GM10248 (cell line): ENCODE results near the gene MATN1.

Experiments
- CTCF ChIA-PET: fragments of 300-600 bp; sonication (Branson Sonifier 250); formaldehyde crosslinking; extraction: SDS; loops from one replicate; lab custom pipeline; 2021; ENCODE audit warnings: antibody characterized with exemption; lab: Yijun Ruan, JAX
- POLR2A ChIA-PET: fragments of 350-650 bp; sonication (Branson Sonifier 250); formaldehyde crosslinking; extraction: SDS; loops from one replicate; lab custom pipeline; 2020; ENCODE audit warnings: antibody characterized with exemption; lab: Yijun Ruan, JAX
- DNase-seq: peaks from one replicate; pipeline ENCODE4 v3.0.0; 2012; ENCODE audit errors: extremely low spot score
- TF ChIP-seq, protein P1 (sequence below): IDR thresholded peaks from 2 replicates; pipeline ENCODE4 v1.5.1; 2012; ENCODE audit warnings: mild to moderate bottlenecking, low read depth; ENCODE audit errors: extremely low read depth, missing control alignments, control extremely low read depth

The MATN1 gene

DNA sequence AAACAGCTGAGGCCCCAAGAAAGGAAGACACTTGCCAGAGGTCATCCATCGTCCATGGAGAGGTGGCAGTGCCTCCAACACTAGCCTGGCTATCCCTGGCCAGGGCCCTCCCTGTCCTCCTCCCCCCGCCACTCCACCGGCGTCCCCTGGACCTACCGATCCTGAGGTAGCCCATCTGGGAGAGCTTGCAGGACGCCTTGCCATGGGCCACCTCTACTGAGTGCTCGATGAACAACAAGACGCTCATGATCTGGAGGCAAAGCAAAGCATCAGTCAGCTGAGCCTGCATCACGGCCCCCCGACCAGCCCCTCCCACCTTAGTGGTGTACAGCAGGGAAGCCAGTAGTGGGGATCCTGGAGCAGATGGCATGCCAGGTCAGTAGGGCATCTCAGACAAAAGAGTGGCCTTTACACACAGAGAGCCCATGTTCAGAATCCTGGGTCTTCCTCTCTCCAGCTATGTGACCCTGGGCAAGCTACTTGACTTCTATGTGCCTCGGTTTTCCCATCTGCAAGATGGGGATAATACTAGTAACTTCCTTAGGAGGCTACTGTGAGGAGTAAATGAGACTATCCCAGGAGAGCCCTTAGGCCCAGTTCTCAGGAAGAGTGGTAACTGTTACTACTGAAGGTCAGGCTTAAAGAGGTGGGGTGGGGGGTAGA lies 19.0 kb upstream of the MATN1 start:
- TF ChIP-seq, protein P1, sequence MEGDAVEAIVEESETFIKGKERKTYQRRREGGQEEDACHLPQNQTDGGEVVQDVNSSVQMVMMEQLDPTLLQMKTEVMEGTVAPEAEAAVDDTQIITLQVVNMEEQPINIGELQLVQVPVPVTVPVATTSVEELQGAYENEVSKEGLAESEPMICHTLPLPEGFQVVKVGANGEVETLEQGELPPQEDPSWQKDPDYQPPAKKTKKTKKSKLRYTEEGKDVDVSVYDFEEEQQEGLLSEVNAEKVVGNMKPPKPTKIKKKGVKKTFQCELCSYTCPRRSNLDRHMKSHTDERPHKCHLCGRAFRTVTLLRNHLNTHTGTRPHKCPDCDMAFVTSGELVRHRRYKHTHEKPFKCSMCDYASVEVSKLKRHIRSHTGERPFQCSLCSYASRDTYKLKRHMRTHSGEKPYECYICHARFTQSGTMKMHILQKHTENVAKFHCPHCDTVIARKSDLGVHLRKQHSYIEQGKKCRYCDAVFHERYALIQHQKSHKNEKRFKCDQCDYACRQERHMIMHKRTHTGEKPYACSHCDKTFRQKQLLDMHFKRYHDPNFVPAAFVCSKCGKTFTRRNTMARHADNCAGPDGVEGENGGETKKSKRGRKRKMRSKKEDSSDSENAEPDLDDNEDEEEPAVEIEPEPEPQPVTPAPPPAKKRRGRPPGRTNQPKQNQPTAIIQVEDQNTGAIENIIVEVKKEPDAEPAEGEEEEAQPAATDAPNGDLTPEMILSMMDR = no peak
- no peak for DNase-seq
- POLR2A ChIA-PET = interaction anchor here (1.1 to 6.8 kb wide), 5 partner anchors 9 to 17 kb away, joined by 3 to 71 read pairs (median 9); partner anchors contain the start of gene LAPTM5
- CTCF ChIA-PET = interaction anchor here (1.2 to 13.2 kb wide), 7 partner anchors 8 to 40 kb away, joined by 3 to 162 read pairs (median 31); partner anchors contain the start of gene LAPTM5

DNA sequence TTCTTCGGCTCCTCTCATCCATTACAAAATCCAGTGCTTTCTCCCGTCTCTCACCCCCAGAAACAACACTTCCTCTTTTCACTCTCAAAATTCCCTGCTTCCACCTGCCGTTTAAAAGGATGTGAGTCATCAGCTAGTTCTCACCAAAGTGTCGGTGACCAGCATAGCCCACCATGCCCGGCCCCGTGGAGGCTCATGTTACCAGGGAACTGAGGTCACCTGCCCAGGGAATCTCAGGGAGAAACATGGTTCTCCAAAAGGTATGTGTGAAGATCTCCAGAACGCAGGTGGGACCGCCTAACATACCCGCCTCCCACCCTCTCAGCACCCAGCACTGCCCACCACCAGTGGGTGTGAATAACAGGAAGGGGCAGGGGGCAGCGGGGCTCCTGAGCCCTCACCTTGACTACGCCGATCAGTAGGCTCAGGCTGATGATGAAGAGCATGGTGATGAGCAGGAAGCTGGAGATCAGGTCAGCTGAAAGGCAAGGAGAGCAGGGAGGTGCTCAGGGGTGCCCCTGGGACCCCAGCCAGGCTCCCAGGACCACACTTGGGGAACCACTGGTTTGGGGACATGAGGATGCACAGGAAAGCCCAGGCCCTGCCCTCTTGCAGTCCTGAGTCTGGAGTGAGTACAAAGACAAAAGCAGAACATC lies 18.0 kb upstream of the MATN1 start:
- ChIA-PET CTCF (interaction anchor here (0.8 to 3.8 kb wide), 7 partner anchors 8 to 39 kb away, joined by 3 to 31 read pairs (median 3); partner anchors contain the start of gene LAPTM5), POLR2A (interaction anchor here (0.8 kb wide), 1 partner anchor 9 kb away, joined by 4 read pairs; no protein-coding TSS in a partner anchor)
- no peak for DNase-seq
- TF ChIP-seq, protein P1 = no peak

- ChIA-PET CTCF (interaction anchor here (0.8 to 6.2 kb wide), 7 partner anchors 8 to 39 kb away, joined by 3 to 41 read pairs (median 3); partner anchors contain the start of gene LAPTM5), POLR2A (interaction anchor here (0.8 to 1.0 kb wide), 2 partner anchors 8 to 18 kb away, joined by 3 to 4 read pairs; no protein-coding TSS in a partner anchor)
- no peak for DNase-seq
- TF ChIP-seq, protein P1 = no peak
Observed at GRCh38 chr1:30740251-30741238, 17.2 kb upstream of the MATN1 start.

DNA sequence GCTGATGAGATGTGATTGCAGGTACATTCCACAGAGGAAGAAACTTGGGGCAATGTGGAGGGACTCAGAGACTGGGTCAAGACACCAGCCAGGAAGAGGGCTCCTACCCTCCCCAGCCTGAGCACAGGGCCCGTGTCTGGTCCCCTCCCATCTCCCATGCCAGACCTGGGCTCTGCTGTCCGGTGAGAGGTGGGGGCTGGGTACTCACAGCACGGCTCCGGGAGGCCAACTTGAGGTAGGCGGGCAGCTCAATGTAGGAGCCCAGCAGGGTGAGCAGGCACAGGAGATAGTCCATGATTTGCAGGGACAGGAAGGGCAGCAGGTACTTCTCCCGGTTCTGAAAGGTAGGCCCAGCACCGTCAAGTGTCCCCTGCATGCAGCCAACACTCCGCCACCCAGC lies 16.2 kb upstream of the MATN1 start:
- DNase-seq = no peak
- CTCF ChIA-PET = interaction anchor here (6.2 kb wide), 1 partner anchor 40 kb away, joined by 41 read pairs; no protein-coding TSS in a partner anchor
- POLR2A ChIA-PET = interaction anchor here (0.8 kb wide), 1 partner anchor 16 kb away, joined by 3 read pairs; no protein-coding TSS in a partner anchor
- TF ChIP-seq, protein P1 = no peak

DNA sequence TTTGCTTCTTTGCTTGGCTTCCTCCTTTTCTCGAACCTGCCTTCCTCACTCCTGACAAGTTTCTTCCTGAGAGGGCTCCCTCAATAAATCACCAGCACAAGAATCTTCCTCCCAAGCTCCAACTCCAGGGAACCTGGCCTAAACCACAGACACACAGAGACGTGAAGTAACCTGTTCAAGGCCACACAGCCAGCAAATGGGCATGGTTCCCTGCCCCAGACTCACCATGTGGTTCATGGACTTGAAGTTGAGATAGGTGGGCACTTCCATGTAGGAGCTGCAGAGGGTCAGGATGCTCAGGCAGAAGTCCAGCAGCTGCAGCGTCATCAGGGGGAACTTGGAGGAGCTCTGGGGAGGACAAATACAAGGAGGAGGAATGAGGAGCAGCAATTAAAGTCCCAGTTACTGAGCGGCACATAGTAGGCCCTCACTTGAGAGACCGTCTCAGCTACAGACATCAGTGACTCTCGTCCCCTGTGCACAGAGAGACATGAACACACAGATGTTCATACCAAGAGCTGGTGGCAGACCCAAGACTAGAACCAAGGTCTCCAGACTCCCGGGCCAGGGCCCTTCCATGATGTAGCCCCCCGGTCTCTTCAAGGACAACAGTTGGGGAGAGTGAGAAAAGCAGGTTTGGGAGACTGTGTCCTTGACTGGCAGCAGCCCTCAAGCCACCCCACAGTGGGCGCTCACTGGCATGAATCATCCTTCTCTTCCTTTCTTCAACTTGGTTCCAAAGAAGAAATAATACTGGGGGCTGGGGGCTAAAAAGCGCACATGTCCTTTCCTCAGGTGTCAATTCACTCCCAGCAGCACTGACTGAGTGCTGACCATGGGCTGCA lies 15.6 kb upstream of the MATN1 start:
- DNase-seq = no peak
- TF ChIP-seq, protein P1 = no peak
- ChIA-PET CTCF (interaction anchor here (1.0 to 6.2 kb wide), 3 partner anchors 12 to 40 kb away, joined by 3 to 41 read pairs (median 4); no protein-coding TSS in a partner anchor), POLR2A (interaction anchor here (0.8 to 1.3 kb wide), 2 partner anchors 11 to 16 kb away, joined by 3 read pairs; no protein-coding TSS in a partner anchor)
